Measurements from ENCODE around the gene SLC25A2.
"Not testable (repeated sequence)": the region's sequence is repeated elsewhere in the genome, so short reads cannot be mapped to it uniquely, and the experiment has no call there.

The SLC25A2 gene

DNA sequence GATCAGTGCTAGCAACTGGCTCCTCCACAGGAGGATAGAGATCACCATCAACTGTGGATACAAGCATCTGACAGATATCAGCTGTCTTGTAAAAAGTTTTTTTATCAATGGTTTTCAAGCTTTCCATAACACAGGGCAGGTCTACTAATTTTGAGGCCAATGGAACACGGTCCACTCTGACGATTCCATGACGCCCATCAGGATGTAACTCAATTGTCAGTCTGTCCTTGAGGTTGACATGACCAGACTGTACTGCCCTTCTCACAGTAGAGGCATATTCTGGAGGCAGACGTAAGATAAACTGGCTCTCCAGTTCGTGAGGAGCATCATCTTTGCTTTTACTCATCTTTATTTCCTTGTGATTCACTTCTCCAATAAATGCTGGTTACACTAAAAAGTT, 15.8 kb upstream of the SLC25A2 start:
- no peak for DNase-seq
- intact Hi-C loops (cut with DNase I): loop anchor here (2.0 kb wide), 1 partner anchor 239 kb away; no protein-coding TSS in a partner anchor

DNA sequence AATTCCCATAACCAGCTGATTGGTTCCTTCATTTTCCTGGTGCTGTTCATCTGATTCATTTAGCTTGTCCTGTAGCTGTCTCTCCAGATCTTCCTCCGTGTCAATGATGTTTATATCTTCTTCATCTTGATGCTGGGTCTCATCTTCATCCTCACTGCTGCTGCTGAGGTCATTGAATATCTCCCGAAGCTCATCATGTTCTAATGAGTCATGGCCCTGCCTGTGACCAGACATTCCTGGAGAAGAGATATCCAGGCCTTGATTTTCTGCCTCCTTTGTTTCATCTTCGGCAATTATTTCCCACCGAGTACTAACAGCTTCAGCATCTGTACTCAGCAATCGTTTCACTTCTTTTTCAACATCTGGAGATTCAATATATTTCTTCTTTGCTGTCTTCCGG, 15.4 kb upstream of the SLC25A2 start:
- intact Hi-C loops (cut with DNase I): no loop called here
- DNase-seq: no peak

DNA sequence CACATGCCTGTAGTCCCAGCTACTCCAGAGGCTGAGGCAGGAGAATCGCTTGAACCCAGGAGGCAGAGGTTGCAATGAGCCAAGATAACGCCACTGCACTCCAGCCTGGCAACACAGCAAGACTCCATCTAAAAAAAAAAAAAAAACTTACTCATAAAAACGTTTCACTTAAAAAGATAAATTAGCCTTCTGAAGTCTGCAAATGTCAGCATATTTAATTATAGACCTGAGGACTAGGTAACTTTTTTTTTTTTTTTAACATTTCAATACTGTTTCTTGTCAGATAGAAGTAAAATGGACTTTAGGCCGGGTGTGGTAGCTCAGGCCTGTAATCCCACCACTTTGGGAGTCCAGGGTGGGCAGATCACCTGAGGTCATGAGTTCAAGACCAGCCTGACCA, 13.1 kb upstream of the SLC25A2 start:
- intact Hi-C loops (cut with DNase I); DNase-seq: not testable (repeated sequence)

DNA sequence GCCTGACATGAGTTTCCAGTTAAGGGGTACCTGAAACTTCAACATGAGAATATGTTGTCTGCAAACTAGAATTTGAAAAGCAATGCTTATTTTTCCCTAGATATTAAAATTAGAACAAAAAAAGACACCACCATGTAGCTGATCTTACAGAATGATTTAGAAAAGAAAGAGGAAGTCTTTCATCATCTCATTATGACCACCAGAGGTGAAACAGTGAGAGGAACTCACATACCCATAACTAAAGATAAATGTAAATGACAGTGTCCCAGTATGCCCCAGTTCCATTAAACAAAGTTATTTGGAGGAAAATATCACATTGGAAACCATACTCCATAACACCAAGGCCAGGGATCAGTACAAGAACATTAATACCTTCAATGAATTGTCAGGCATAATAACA, 9.9 kb upstream of the SLC25A2 start:
- no peak for DNase-seq
- intact Hi-C loops (cut with DNase I): no loop called here

DNA sequence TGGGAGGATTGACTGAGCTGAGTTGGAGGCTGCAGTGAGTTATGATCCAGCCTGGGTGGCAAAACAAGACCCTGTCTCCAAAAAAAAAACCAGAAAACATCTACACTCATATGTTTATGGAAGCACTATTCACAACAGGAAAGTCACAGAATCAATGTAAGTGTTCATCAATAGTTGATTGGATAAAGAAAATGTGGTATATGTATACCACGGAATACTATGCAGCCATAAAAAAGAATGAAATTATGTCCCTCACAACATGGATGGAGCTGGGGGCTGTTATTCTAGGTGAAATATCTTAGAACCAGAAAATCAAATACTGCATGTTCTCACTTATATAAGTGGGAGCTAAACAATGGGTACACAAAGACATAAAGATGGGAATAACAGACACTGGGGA, 2.8 kb upstream of the SLC25A2 start:
- intact Hi-C loops (cut with DNase I): no loop called here
- DNase-seq: no peak

DNA sequence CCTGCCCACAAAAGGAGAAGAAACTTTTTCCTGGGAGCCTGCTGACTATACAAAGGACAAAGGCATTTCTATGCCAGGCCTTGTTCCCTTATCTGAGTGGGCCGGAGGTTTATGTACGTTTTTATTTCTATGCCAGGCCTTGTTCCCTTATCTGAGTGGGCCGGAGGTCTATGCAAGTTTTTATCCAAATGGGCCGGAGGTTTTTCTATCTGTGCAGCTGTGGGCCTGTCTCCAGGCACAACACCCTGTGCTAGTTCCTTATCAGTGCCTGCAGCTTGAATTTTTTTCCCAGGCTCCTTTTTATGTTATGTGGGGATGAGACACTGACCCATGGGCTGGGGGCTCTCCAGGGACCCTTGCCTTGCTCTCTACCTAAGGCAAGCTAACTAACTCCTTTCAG, 5.5 kb downstream of the SLC25A2 start:
- DNase-seq: no peak
- intact Hi-C loops (cut with DNase I): no loop called here

DNA sequence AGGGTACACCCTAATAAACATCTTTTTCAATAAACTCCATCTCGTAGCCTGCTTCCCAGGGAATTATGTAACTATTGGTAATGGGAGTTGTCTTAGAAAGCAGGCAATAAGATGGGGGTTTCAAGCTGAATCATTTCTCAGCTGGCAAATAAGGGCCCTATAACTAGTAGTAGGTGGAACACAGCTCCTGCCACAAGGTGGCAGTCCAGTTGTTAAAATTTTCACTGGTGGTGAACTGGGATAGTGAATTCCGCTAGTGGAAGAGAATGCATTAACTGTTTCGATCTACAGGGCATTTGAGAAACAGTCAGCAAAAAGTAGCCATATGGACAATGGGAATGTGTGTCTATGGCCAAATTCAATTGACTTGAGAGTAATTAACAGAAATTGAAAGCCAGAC, 30.9 kb downstream of the SLC25A2 start:
- intact Hi-C loops (cut with DNase I): no loop called here
- DNase-seq: no peak

DNA sequence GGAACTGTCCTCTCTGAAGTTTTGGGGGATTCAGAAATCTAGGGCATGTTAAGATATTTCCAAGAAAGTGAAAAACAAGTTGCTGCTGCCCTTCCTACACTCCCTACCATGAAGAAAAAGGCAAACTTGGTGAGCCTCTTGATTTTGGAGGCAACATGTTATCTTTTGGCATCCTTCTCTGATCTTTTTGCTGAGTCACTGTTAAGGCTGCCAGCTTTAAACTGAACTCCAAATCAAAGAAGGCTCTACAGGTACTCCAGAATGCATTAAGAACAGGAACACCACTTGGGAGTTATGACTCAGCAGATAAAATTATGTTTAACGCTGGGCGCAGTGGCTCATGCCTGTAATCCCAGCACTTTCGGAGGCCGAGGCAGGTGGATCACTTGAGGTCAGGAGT, 34.7 kb downstream of the SLC25A2 start:
- DNase-seq: no peak
- intact Hi-C loops (cut with DNase I): no loop called here

DNA sequence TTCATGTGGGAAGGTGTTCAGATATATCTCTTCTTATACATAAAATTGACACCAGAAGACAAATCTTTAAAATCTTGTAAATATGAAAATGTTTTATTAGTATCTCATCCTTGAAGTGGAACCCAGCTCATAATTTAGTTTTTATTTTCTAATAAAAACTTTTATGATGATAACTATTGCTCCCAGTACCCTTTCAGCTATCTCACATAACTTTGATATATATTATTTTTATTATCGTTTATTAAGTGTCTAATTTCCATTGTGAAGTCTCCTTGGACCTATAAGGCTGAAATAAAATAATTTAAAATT, 42.7 kb downstream of the SLC25A2 start:
- intact Hi-C loops (cut with DNase I): no loop called here
- no peak for DNase-seq

DNA sequence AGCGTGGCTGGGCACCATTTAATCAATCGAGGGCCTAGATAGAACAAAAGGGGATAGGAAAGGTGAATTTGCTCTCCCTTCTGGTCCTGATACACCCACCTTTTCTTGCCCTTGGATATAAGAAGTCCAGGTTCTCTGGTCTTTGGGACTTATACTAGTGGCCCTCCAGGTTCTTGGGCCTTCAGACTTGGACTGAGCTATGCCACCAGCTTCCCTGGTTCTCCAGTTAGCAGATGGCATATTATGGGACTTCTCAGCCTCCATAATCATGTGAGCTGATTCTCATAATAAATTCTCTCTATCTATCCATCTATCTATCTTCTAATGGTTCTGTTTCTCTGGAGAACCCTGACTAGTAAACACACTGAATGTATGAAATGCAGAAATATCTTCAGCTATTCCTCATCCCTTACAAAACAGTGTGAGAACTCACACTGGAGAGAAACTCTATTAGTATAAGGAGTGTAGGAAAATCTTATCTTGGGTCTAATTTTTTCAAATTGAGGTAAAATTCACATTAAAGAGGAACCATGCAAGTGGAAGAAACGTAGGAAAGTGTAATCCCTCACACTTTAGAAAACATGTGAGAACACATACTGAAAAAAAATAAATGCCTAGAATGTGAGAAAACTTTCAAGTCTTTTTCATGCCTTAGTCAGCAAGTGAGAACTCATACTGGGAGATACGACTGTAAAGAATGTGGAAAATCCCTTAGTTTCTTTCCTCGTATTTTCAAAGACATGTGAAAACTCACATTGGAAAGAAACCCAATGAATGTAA, 43.2 kb downstream of the SLC25A2 start:
- intact Hi-C loops (cut with DNase I): no loop called here
- DNase-seq: no peak

DNA sequence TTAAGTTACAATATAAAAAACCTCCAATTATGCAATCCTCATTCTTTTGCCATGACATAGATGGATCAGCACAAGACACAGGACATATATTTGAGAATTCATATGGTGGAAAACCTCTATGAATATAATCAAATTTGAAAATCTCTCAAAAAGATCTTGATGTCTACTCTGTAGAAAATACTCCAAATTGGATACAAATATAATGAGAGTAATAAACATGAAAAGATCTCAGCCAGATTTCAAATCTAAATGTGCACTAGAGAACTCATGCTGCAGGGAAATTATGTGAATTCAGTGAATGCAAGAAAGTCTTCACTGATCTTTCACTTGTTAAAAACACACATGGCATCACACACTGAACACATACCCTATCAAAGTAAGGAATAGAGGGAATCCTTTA, 44.9 kb downstream of the SLC25A2 start:
- intact Hi-C loops (cut with DNase I): no loop called here
- DNase-seq: no peak

DNA sequence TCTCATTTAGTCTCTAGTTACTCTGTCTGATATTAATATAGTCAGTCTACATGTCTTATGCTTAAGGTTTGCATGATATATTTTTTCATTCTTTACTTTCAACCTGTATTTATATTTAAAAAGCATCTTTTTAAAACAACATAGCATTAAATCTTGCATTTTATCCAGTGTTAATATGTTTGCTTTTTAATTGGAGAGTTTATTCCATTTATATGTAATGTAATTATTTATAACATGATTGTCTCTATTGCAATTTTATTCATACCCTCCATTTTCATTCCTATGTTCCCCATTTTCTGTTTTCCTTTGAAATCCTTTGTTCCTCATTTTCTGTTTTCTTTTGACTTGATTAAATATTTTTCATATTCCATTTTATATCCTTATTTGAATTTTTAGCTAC, 45.4 kb downstream of the SLC25A2 start:
- no peak for DNase-seq
- intact Hi-C loops (cut with DNase I): no loop called here
